Measurements from ENCODE around the gene LGR5.
A peak's percentile ranks its signal among the peaks of the same experiment; 100 is the strongest.
"Not testable (repeated sequence)": the region's sequence is repeated elsewhere in the genome, so short reads cannot be mapped to it uniquely, and the experiment has no call there.

LGR5 gene

GRCh38 chr12:71475280-71475679 lies 35.7 kb downstream of the LGR5 start:
- DNase-seq = peak; percentile 40

DNA sequence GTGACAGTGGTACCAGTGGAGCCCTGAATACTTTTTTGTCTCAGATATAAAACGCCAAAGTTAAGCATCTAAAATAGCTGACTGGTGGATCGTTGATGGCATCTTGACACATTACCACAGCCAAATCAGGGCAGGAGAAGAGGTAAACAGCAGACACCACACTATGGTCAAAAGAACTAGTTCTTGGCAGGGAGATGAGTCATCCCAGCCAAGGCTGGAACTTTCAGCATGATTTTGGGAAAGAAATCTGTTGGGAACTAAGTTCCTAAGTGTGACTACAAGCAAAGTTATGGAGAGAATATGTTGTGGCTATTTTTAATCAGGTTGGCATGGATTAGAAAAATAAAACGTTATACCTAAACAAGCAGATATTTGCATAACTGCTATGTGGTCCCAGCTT lies 36.9 kb downstream of the LGR5 start:
- DNase-seq = peak; percentile 93

DNA sequence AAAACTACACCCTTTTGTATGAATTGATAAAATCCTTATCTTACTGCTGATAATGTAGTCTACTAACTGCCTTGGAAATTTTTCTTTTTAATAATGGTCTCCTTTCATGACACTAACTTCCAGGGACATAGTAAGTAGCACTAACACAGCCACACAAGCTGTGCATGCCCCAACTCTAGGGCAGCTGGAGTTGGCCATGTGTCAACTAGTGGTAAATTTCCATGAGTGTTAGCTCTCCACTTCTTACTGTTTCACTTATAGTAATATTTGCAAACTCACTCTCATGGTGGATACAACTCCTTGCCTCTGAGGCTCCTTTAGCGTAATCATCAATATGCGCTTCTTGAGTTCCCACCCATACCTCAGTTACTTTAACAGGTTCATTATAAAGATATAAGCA lies 38.0 kb downstream of the LGR5 start:
- DNase-seq = no peak

DNA sequence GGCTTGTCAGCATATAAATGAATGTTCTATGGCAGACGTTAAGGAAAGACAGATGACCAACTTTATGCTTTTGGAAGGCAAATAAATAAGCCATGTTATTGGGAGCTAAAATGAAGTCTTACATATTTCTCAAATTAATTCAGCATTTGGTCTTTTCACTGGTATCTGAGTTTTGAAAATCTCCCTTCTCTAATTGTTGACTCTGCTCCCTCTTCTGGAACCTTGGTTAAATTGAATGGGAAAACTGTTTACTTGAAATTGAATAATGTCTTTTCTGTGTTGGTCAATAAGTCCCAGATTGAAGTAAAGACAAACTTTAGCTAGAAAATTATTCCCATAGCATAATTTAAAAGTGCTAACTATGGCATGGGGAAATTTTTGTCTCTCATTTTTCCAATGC lies 38.7 kb downstream of the LGR5 start:
- no peak for DNase-seq

- DNase-seq = no peak
These were observed 44.8 kb downstream of the LGR5 start for GRCh38 chr12:71484272-71484905.

DNA sequence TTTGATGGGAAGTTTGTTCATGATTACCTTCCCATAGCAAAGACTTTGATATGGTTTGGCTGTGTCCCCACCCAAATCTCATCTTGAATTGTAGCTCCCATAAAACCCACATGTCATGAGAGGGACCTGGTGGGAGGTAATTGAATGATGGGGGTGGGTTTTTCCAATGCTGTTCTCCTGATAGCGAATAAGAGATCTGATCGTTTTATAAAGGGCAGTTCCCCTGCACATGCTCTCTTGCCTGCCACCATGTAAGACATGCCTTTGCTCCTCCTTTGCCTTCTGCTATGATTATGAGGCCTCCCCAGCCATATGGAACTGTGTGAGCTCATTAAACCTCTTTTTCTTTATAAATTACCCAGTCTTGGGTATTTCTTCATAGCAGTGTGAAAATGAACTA lies 51.2 kb downstream of the LGR5 start:
- not testable (repeated sequence) for DNase-seq

DNA sequence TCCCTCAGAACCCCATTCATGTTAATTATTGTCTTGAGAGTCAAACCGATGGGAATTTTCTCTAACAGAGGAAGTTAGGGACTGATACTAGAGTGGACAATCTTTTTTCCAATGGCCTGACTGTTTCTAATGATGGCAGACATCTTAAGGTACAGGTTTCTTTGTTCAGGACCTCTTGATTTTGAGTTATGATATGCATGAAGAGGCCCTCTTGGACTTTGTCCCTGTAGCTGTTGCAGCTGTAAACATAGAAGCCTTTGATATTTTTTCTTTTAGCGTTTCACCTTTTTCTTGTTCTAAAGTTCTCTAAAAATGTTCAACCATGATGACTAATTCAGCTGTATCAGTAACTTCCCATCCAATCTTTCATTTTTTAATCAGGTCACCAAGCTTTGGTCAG lies 53.0 kb downstream of the LGR5 start:
- no peak for DNase-seq

- no peak for DNase-seq
These were observed 60.2 kb downstream of the LGR5 start for GRCh38 chr12:71499834-71500233.

GRCh38 chr12:71503579-71504391 lies 64.2 kb downstream of the LGR5 start:
- DNase-seq = no peak

DNA sequence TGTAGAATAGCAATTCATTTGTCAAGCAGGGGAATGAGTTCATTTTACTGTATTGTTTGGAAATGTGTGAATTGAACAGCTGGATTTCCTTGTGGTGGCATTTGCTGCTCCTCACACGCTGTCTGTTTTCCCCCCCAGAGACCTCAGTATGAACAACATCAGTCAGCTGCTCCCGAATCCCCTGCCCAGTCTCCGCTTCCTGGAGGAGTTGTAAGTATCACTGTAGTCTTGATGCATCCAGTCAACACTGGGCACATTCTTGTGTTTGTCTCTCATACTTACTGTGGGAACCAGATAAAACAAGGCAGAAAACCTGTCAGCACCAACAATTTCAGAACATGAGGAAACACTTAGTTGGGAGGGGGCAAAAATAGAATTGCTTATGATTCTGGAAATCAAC lies 64.9 kb downstream of the LGR5 start:
- DNase-seq = peak; percentile 14

DNA sequence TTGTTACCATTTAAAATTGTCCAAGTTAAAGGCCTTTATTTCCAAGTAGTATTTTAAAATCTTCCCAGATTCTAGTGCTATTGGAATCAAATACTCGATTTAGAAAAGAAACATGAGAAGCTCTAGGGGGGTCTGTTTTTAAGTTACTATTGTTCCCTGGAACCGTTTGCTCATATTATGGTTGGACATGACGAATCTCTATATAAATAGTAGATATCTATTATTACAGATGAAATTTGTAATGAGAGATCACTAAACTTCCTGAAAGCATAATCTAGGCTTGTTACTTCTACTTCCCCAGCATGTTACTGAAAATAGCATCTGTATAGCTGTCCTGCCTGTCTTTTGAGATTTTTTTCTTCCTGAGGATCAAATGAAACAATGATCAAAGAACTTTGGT lies 70.1 kb downstream of the LGR5 start:
- DNase-seq = no peak

DNA sequence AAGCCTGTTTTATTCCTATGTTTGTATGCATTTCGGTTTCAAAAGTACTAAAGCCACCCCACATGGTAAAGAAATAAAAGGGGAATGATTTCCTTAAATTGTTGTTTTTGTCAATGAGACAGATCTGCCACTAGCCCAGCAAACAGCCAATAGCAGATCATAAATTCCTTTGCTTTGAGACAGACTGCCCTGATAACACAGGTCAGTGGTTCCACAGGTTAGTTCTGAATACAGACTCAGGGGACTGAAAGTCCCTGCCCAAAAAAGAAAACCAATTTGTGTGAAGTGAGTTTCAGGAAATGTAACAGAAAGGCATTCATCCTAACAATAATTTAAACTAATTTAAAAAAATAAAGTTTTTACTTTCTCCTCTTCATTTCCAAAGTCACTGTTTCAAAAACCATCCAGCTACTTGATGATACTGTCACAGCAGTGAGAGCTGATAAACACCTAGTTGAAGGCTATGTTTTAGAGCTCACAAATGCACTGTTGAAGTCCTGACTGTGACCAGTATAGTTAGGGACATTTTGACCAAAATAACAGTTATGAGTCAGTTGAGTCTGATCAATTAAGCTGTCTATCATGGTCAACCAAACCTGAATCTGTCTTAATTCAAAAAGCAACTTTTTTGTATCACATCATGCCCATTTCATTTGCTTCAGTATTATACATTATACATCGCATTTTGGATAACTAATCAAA lies 77.7 kb downstream of the LGR5 start:
- DNase-seq = no peak

DNA sequence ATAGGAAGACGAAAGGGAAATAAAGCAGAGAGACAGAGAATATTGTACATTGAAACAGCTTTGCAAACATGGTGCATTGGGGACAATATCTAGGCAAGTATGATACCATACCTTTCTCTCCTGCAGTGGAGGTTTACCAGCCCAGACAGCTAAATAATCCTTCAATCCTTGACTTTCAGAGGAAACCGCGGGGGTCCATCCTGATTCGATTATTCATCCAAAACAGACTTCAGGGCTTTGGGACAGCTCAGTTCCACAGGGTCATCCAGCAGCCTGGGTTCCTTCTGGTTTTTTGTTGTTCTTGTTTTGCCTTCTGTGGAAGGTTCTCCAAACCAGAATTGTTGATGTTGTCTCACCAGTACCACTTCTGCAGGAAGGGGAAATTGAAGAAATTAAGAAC lies 81.5 kb downstream of the LGR5 start:
- no peak for DNase-seq

DNA sequence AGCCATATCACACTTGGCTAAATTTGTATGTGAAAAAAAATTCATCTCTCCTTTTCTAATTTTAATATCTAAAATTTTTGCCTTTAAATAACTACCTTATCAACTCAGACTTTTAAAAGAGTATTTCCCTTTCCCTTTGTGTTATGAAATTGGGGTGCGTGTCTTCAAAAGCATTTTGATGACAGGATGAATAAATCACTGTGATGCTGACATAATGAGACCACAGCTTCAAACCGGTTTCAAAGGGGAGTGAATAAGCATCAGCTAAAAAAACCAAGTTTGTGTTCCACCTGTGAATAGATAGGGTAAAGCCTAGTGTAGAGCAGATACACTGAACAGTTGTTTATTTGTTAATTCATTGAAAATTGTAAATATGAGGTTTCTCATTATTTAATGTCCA lies 85.0 kb downstream of the LGR5 start:
- DNase-seq = no peak

DNA sequence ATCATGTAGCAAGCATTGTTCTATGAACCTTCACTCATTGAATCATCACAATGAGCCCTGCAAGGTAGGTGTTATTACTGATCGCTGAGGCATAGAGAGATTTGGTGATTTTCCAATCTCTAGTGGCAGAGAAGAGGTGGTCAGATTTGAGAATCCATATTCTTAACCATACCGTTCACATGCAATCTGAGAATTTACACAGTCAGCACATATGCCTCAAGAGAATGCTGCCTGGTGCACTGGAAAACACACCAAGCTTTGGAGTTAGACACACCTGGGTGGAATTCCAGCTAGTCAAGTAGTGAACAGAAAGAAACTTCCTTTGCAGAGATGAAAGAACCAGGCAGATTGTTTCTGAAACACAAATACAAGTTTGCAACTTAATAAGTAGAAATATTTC lies 94.1 kb downstream of the LGR5 start:
- no peak for DNase-seq

DNA sequence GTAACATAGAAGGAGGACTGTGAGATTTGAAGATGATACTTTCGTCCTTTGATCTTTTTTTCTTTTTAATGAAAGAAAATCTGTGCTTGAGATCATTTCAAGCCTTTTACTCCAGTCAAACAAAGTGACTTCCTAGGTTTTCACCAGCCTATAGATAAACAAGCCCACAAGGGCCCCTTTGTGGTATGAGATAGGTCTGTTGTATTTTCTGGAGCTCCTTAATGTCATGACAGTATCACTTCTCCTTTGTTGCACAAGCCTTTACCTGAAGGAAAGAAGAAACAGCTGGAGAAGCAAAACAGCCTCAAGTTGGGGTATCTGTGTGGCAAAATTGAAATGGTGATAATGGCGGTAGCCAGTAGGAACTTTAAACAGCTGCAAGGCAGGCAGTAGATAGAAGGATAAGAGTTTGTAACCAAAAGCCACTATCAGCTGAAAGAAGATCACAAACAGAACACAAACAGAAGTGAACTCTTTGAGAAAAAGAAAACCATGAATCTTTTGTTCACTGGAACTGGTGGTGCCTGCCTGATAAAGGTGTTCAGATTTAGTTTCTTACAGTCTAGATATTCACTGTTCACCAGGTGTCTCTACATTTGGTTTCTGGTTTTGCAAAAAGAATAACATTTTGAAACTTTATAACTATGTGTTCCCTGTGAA lies 96.8 kb downstream of the LGR5 start:
- no peak for DNase-seq

GRCh38 chr12:71536939-71537622 lies 97.5 kb downstream of the LGR5 start:
- DNase-seq = no peak

GRCh38 chr12:71538807-71539206 lies 99.2 kb downstream of the LGR5 start:
- DNase-seq = no peak

- DNase-seq = no peak
These were observed 102.0 kb downstream of the LGR5 start for GRCh38 chr12:71541583-71541982.

GRCh38 chr12:71546322-71546861 lies 106.8 kb downstream of the LGR5 start:
- no peak for DNase-seq

- DNase-seq = no peak
These were observed 109.3 kb downstream of the LGR5 start for GRCh38 chr12:71548893-71549292.

- DNase-seq = peak; percentile 35
These were observed 111.9 kb downstream of the LGR5 start for GRCh38 chr12:71551529-71551928.

Measured in fibroblast of upper back skin (primary cell).